HG03521 (cell line): ENCODE data around the gene TP53I13.

Experiments used
- ATAC-seq: cut with Tn5 transposase; IDR thresholded peaks from one replicate; pipeline ENCODE4 v1.9.1; 2021; ENCODE audit warnings: mild to moderate bottlenecking, moderate library complexity; ENCODE audit not compliant: unreplicated experiment

The TP53I13 gene

GRCh38 chr17:29578626-29579485 lies 10.4 kb downstream of the TP53I13 start:
- ATAC-seq: no peak

- ATAC-seq: peak; percentile 67
Measured at GRCh38 chr17:29579866-29580771, 11.6 kb downstream of the TP53I13 start.

- ATAC-seq: no peak
Measured at GRCh38 chr17:29581583-29582253, 13.2 kb downstream of the TP53I13 start.

GRCh38 chr17:29582254-29582765 lies 13.8 kb downstream of the TP53I13 start:
- no peak for ATAC-seq

- no peak for ATAC-seq
Measured at GRCh38 chr17:29582772-29583171, 14.3 kb downstream of the TP53I13 start.

- ATAC-seq: no peak
Measured at GRCh38 chr17:29583324-29584248, 15.1 kb downstream of the TP53I13 start.

GRCh38 chr17:29584452-29585079 lies 16.1 kb downstream of the TP53I13 start:
- no peak for ATAC-seq

- ATAC-seq: no peak
Measured at GRCh38 chr17:29585080-29585751, 16.7 kb downstream of the TP53I13 start.

- ATAC-seq: no peak
Measured at GRCh38 chr17:29586676-29587469, 18.4 kb downstream of the TP53I13 start.

GRCh38 chr17:29587591-29587990 lies 19.1 kb downstream of the TP53I13 start:
- ATAC-seq: no peak

GRCh38 chr17:29588017-29588561 lies 19.6 kb downstream of the TP53I13 start:
- no peak for ATAC-seq

GRCh38 chr17:29588562-29589411 lies 20.3 kb downstream of the TP53I13 start:
- peak; percentile 9 for ATAC-seq

- ATAC-seq: peak; percentile 70
Measured at GRCh38 chr17:29589524-29590410, 21.3 kb downstream of the TP53I13 start, which contains the start of gene GIT1. TSS of gene GIT1 (minus strand) at chr17:29589648. CDS start at chr17:29589378, 270 bp downstream.

- no peak for ATAC-seq
Measured at GRCh38 chr17:29590411-29591145, 22.1 kb downstream of the TP53I13 start.

GRCh38 chr17:29591146-29591736 lies 22.7 kb downstream of the TP53I13 start:
- no peak for ATAC-seq
